Progenitor cell of endocrine pancreas (in vitro differentiated cells): ENCODE data around the gene AMZ1. TPM values are rescaled to one million over a fixed set of nuclear protein-coding genes. Genes with fewer than 3 reads are reported as not detected.

Source experiments
- DNase-seq: peaks from one replicate; pipeline ENCODE4 v3.0.0; 2021; ENCODE audit warnings: low spot score; ENCODE audit not compliant: unreplicated experiment
- H3K27ac Mint-ChIP-seq: 2 replicates; pipeline ENCODE4 v1.8.0; 2021; ENCODE audit warnings: mild to moderate bottlenecking, moderate library complexity, mixed read lengths
- H3K27me3 Mint-ChIP-seq: 2 replicates; pipeline ENCODE4 v1.8.0; 2021; ENCODE audit warnings: mixed read lengths
- H3K36me3 Mint-ChIP-seq: 2 replicates; pipeline ENCODE4 v1.8.0; 2022; ENCODE audit warnings: mixed read lengths; ENCODE audit not compliant: insufficient read depth
- H3K4me1 Mint-ChIP-seq: 2 replicates; pipeline ENCODE4 v1.8.0; 2021; ENCODE audit warnings: low read depth, mixed read lengths
- H3K4me3 Mint-ChIP-seq: 2 replicates; pipeline ENCODE4 v1.8.0; 2021; ENCODE audit warnings: low read depth, mild to moderate bottlenecking, moderate library complexity, mixed read lengths
- H3K9me3 Mint-ChIP-seq: 2 replicates; pipeline ENCODE4 v1.8.0; 2021; ENCODE audit warnings: low read depth, mixed read lengths
- CTCF ChIP-seq: fragments of 200-600 bp; sonication (generic); IDR thresholded peaks from one replicate; pipeline ENCODE4 v1.5.0; 2021; ENCODE audit warnings: antibody characterized with exemption, mild to moderate bottlenecking; ENCODE audit not compliant: unreplicated experiment
- total RNA-seq: library from RNA; stranded (reverse); gene quantifications from 2 replicates; pipeline ENCODE4 v1.2.1, GENCODE V29; 2021

Gene AMZ1
- total RNA-seq, 1 donor from 2014 or later: 0.19 TPM

- Mint-ChIP-seq H3K27ac (no peak overlapping the region), H3K4me1 (no peaks in the 10 kb centered on the region), H3K4me3 (no peak overlapping the region), H3K36me3 (peaks cover 3% of the 10 kb centered on the region), H3K9me3 (no peaks in the 10 kb centered on the region), H3K27me3 (no peaks in the 10 kb centered on the region)
- DNase-seq: no peak
- TF ChIP-seq CTCF: no peak
Measured at GRCh38 chr7:2658941-2659340, 29.1 kb upstream of the AMZ1 start.

GRCh38 chr7:2659556-2660358 is 28.2 kb upstream of the AMZ1 start:
- H3K4me1 Mint-ChIP-seq: no peaks in the 10 kb centered on the region
- H3K27ac Mint-ChIP-seq: no peak overlapping the region
- no peaks in the 10 kb centered on the region for H3K9me3 Mint-ChIP-seq
- no peak overlapping the region for H3K4me3 Mint-ChIP-seq
- no peak for DNase-seq
- H3K36me3 Mint-ChIP-seq: peaks cover 3% of the 10 kb centered on the region
- no peak for TF ChIP-seq CTCF
- H3K27me3 Mint-ChIP-seq: no peaks in the 10 kb centered on the region

- peak overlapping the region; percentile 41 for H3K27ac Mint-ChIP-seq
- H3K4me1 Mint-ChIP-seq: no peaks in the 10 kb centered on the region
- H3K27me3 Mint-ChIP-seq: no peaks in the 10 kb centered on the region
- no peak for DNase-seq
- TF ChIP-seq CTCF: peak; percentile 31
- H3K36me3 Mint-ChIP-seq: peaks cover 5% of the 10 kb centered on the region
- no peaks in the 10 kb centered on the region for H3K9me3 Mint-ChIP-seq
- H3K4me3 Mint-ChIP-seq: no peak overlapping the region
Measured at GRCh38 chr7:2660359-2661095, 27.5 kb upstream of the AMZ1 start.

GRCh38 chr7:2661096-2661449 is 26.9 kb upstream of the AMZ1 start:
- Mint-ChIP-seq H3K27me3 (no peaks in the 10 kb centered on the region), H3K36me3 (peaks cover 5% of the 10 kb centered on the region), H3K4me3 (no peak overlapping the region), H3K27ac (no peak overlapping the region), H3K4me1 (no peaks in the 10 kb centered on the region), H3K9me3 (no peaks in the 10 kb centered on the region)
- no peak for DNase-seq
- no peak for TF ChIP-seq CTCF

GRCh38 chr7:2661602-2662272 is 26.3 kb upstream of the AMZ1 start:
- H3K27me3 Mint-ChIP-seq: peaks cover 2% of the 10 kb centered on the region
- no peaks in the 10 kb centered on the region for H3K9me3 Mint-ChIP-seq
- no peak for DNase-seq
- H3K4me1 Mint-ChIP-seq: no peaks in the 10 kb centered on the region
- no peak for TF ChIP-seq CTCF
- peaks cover 5% of the 10 kb centered on the region for H3K36me3 Mint-ChIP-seq
- no peak overlapping the region for H3K4me3 Mint-ChIP-seq
- no peak overlapping the region for H3K27ac Mint-ChIP-seq
